ENCODE results near the gene CDC14B.

The CDC14B gene

GRCh38 chr9:96512240-96512639 is 107.4 kb downstream of the CDC14B start:
- TF ChIP-seq GATA2 (IDR thresholded peaks at IDR 0.05; ENCODE audit: low read depth, low read length), result no peak
- no peak for TF ChIP-seq GATA3 (IDR thresholded peaks at IDR 0.05; ENCODE audit: low read depth, low read length)

DNA sequence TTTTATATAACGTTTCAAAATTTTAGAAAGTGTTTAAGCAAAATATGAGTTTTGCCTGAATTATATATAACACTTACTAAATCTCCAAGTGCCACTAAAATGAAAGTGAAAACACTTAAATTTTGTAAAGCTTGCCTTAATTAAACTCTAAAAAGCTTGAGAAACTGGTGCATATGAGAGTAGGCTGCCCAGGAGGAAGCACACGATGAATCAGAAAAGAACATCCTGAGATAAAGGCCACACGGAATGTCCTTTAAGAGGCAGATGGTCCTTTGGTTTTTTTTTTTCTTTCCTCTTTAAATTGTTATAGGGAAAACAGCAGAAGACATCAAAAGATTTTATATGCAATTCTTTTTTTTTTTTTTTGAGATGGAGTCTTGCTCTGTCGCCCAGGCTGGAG is 109.4 kb downstream of the CDC14B start:
- TF ChIP-seq GATA2 (IDR thresholded peaks at IDR 0.05; ENCODE audit: low read depth, low read length) (no peak), GATA3 (IDR thresholded peaks at IDR 0.05; ENCODE audit: low read depth, low read length) (no peak)

GRCh38 chr9:96509848-96510247 is 109.8 kb downstream of the CDC14B start:
- no peak for TF ChIP-seq GATA2 (IDR thresholded peaks at IDR 0.05; ENCODE audit: low read depth, low read length)
- TF ChIP-seq GATA3 (IDR thresholded peaks at IDR 0.05; ENCODE audit: low read depth, low read length), result no peak

- TF ChIP-seq GATA2 (IDR thresholded peaks at IDR 0.05; ENCODE audit: low read depth, low read length) (no peak), GATA3 (IDR thresholded peaks at IDR 0.05; ENCODE audit: low read depth, low read length) (no peak)
These were observed 110.6 kb downstream of the CDC14B start for GRCh38 chr9:96509026-96509425.

DNA sequence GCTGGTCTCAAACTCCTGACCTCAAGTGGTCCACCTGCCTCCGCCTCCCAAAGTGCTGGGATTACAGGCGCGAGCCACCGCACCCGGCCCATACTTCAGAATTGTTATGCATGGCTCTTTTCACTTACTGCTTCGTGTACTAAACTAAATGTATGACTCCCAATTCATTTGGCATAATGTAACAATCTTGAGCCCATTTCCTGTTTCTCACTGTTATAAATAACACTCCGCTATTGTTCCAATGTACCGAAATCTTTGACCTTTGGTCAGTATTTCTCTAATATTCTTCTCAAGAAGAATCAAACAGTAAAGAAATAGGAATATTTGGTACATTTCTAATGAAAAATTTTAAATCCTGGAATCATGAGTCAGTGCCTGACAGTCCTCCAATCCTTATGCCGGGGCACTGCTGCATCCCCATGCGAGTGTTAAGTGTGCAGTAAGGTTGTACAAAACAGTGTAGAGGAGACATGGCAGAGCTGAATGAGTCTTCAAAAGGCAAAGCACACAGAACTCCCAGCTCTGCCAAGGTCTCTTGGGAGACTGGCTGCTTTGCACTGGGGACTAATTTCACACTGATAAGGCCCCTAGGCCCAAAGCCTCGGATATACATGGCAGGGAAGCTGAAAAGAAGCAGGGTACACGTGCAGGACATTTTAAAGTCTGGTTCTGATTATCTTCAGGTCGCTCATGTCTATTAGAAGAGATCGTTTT is 111.3 kb downstream of the CDC14B start:
- no peak for TF ChIP-seq GATA3 (IDR thresholded peaks at IDR 0.05; ENCODE audit: low read depth, low read length)
- TF ChIP-seq GATA2 (IDR thresholded peaks at IDR 0.05; ENCODE audit: low read depth, low read length), result no peak

- no peak for TF ChIP-seq GATA2 (IDR thresholded peaks at IDR 0.05; ENCODE audit: low read depth, low read length)
- TF ChIP-seq GATA3 (IDR thresholded peaks at IDR 0.05; ENCODE audit: low read depth, low read length), result no peak
These were observed 114.2 kb downstream of the CDC14B start for GRCh38 chr9:96505316-96505991.

GRCh38 chr9:96503918-96504317 is 115.7 kb downstream of the CDC14B start:
- no peak for TF ChIP-seq GATA2 (IDR thresholded peaks at IDR 0.05; ENCODE audit: low read depth, low read length)
- TF ChIP-seq GATA3 (IDR thresholded peaks at IDR 0.05; ENCODE audit: low read depth, low read length), result no peak

GRCh38 chr9:96502539-96503373 is 116.9 kb downstream of the CDC14B start:
- TF ChIP-seq GATA3 (IDR thresholded peaks at IDR 0.05; ENCODE audit: low read depth, low read length) (no peak), GATA2 (IDR thresholded peaks at IDR 0.05; ENCODE audit: low read depth, low read length) (no peak)

DNA sequence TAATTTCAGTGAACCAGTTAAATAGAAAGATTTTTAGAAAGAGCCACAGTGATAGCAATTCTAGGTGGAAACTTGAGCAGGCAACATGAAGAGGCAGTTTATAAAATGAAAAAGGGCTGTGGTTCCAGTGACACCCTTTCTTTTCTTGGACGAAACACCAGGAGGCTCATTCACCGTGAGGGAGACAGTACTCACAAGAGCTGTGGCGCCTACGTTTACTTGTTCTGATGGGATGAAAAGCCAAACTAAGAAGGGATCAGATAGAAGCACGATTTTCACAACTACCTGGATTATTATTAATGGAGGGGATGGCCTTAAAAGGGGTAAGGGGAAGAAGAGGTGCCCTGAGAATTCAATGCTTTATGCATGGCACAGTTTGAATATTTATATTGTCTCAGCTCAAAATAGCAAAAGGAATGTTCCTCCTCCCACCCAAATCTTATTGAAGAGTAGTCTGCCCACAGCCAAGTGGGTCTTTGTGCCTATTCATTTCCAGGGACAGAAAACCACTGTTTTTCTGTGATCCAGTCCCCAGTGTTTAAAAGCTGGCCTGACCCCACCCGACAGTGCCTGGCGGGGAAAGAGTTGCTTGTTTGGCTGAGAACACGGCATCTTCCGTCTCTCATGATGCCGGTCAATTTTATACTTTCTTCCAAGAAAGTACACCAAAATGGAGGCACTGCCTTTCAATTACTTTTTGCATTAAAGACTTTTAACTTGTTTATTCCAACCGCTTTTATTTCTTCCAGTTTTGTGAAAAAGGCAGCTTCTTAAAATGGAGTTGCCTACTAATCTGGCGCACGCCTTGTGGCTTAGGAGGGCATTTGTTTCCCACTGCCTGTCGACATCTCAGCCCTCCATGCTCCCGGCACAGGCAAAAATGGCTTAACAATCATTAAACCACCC is 117.8 kb downstream of the CDC14B start:
- TF ChIP-seq GATA3 (IDR thresholded peaks at IDR 0.05; ENCODE audit: low read depth, low read length) (no peak), GATA2 (IDR thresholded peaks at IDR 0.05; ENCODE audit: low read depth, low read length) (no peak)

DNA sequence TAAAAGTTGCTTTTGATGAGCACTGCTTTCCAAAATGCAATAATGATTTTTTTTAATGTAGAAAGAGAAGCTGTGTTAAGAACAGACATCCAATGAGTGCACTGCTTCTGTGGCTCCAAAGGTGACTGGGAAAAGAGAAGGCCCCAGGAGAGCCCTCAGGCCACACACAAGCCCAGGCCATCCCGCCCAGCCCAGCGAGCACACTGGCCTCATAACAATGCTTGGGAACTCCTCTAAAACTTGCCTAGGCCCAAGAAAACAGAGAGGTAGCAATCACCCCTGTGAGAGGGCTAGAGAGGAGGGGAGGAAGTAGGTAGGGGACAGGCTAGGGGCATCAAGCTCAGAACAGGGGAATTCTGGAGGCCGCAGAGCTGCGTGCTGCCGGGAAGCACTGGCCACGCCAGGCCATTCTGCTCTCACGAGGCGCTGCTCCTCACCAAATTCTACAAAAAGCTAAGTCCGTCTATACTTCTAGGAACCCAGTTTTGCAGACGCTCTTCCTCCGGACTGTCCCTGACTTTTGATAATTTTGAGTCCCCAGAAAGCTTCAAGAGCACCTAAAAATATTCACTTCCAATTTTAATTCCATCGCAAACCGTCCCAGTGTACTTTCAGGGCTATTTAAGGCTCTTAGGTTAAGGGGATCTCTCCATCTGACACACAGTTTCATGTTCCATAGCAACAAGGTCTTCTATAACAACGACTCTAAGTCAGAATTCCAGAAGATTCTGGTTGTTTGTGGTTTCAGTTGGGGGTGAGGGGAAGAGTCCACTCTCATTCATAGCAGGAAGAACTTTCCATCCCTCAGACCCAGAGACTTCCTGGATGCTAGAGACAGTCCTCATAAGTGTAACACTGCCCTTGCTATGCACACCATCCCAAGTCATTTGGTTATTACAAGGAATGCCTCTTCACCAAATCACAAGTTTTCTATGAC is 118.7 kb downstream of the CDC14B start:
- no peak for TF ChIP-seq GATA3 (IDR thresholded peaks at IDR 0.05; ENCODE audit: low read depth, low read length)
- TF ChIP-seq GATA2 (IDR thresholded peaks at IDR 0.05; ENCODE audit: low read depth, low read length), result no peak

- TF ChIP-seq GATA2 (IDR thresholded peaks at IDR 0.05; ENCODE audit: low read depth, low read length) (no peak), GATA3 (IDR thresholded peaks at IDR 0.05; ENCODE audit: low read depth, low read length) (no peak)
These were observed 120.4 kb downstream of the CDC14B start for GRCh38 chr9:96499257-96499656.

DNA sequence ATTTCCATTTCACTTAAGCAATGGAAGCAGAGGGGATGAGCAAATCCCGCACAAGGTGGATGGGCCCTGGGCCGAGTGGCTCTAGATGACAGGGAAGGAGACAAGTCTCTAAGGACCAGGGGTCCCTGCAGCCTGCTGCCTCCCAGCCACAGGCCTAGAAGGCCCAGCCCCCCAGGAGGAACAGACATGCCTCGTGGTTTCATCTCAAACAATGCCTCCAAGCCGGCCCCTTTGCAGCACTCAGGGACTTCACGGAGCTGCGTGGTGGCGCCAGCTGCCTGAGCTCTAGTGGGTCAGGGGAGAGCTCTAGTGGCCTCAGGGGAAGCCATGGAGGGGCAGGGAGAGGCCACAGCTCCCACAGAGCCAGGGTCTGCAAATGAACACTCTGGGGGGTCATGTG is 120.8 kb downstream of the CDC14B start:
- TF ChIP-seq GATA3 (IDR thresholded peaks at IDR 0.05; ENCODE audit: low read depth, low read length), result no peak
- no peak for TF ChIP-seq GATA2 (IDR thresholded peaks at IDR 0.05; ENCODE audit: low read depth, low read length)

DNA sequence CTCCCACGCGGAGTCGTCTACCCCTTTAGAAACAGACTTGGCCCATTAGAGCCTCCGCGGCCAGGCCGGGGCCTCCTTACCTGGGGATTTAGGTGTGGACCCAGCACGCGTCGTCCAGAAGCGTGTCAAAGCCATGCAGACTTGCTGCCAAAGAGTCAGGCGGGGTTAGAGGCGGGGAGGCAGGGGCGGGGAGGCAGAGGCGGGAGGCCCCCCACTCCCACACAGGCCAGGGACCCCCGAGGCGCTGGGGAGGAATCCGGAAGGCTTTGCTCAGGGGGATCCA is 122.6 kb downstream of the CDC14B start:
- no peak for TF ChIP-seq GATA3 (IDR thresholded peaks at IDR 0.05; ENCODE audit: low read depth, low read length)
- TF ChIP-seq GATA2 (IDR thresholded peaks at IDR 0.05; ENCODE audit: low read depth, low read length), result no peak
